ENCODE measurements around the gene BBS12.
A peak's percentile ranks its signal among the peaks of the same experiment; 100 is the strongest.

Gene BBS12

GRCh38 chr4:122705547-122706117 is 26.9 kb upstream of the BBS12 start:
- intact Hi-C loops (cut with micrococcal nuclease) = no loop called here
- Mint-ChIP-seq H3K27me3 (peaks cover 6% of the 10 kb centered on the region), H3K36me3 (ENCODE audit: low read depth) (no peaks in the 10 kb centered on the region), H3K4me3 (no peak overlapping the region), H3K27ac (no peak overlapping the region), H3K9me3 (no peaks in the 10 kb centered on the region), H3K4me1 (ENCODE audit: low read depth) (peaks cover 7% of the 10 kb centered on the region)

DNA sequence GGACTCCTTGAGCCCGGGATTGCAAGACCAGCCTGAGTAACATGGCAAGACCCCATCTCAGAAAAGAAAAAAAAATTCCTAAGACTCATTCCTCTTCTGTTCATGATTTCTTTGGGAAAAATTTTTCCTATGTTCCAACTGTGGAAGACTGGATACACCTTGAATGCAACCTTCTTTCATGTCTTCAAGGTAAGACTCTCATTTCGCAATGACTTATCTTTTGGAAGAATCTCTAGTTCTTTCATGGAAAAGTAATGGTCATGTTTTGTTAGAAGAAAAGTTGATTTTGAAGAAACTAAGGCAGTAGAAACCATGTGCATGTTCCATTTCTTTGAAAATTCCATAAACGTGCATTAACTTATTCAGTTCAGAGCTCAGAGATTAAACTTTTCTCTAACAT is 26.0 kb upstream of the BBS12 start:
- H3K9me3 Mint-ChIP-seq = no peaks in the 10 kb centered on the region
- H3K4me3 Mint-ChIP-seq = no peak overlapping the region
- no peaks in the 10 kb centered on the region for H3K36me3 Mint-ChIP-seq (ENCODE audit: low read depth)
- intact Hi-C loops (cut with micrococcal nuclease) = no loop called here
- peaks cover 7% of the 10 kb centered on the region for H3K27me3 Mint-ChIP-seq
- no peak overlapping the region for H3K27ac Mint-ChIP-seq
- peaks cover 7% of the 10 kb centered on the region for H3K4me1 Mint-ChIP-seq (ENCODE audit: low read depth)

DNA sequence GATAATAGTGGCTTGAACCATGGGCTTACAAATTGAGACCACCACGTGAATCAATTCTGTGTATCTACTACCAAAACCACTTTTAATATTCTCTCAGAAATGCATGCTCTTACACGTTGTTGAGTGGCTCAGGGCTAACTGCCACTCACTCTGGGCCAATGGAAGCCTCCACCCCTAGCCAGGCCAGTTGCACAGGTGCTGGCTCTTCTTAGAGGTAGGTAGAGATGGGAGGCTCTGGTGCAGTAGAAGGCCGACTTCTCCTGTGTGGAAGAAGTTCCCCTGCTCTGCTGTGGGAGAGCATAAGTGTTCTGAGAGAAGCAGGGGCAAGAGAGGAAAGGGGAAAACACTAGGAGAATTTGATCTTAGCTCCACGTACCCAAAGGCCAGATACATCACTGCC is 25.0 kb upstream of the BBS12 start:
- Mint-ChIP-seq H3K9me3 (no peaks in the 10 kb centered on the region), H3K36me3 (ENCODE audit: low read depth) (no peaks in the 10 kb centered on the region), H3K27ac (no peak overlapping the region), H3K4me1 (ENCODE audit: low read depth) (peaks cover 7% of the 10 kb centered on the region), H3K4me3 (no peak overlapping the region), H3K27me3 (peaks cover 7% of the 10 kb centered on the region)
- intact Hi-C loops (cut with micrococcal nuclease) = no loop called here

- H3K27ac Mint-ChIP-seq = no peak overlapping the region
- H3K36me3 Mint-ChIP-seq (ENCODE audit: low read depth) = no peaks in the 10 kb centered on the region
- peaks cover 7% of the 10 kb centered on the region for H3K4me1 Mint-ChIP-seq (ENCODE audit: low read depth)
- intact Hi-C loops (cut with micrococcal nuclease) = no loop called here
- H3K27me3 Mint-ChIP-seq = peaks cover 7% of the 10 kb centered on the region
- H3K4me3 Mint-ChIP-seq = no peak overlapping the region
- H3K9me3 Mint-ChIP-seq = no peaks in the 10 kb centered on the region
Measured at GRCh38 chr4:122709236-122709635, 23.3 kb upstream of the BBS12 start.

- intact Hi-C loops (cut with micrococcal nuclease) = no loop called here
- Mint-ChIP-seq H3K4me3 (no peak overlapping the region), H3K27ac (no peak overlapping the region), H3K9me3 (no peaks in the 10 kb centered on the region), H3K36me3 (ENCODE audit: low read depth) (no peaks in the 10 kb centered on the region), H3K4me1 (ENCODE audit: low read depth) (peaks cover 6% of the 10 kb centered on the region), H3K27me3 (peaks cover 10% of the 10 kb centered on the region)
Measured at GRCh38 chr4:122710434-122711308, 21.8 kb upstream of the BBS12 start.

- Mint-ChIP-seq H3K9me3 (no peaks in the 10 kb centered on the region), H3K27ac (no peak overlapping the region), H3K36me3 (ENCODE audit: low read depth) (no peaks in the 10 kb centered on the region), H3K4me1 (ENCODE audit: low read depth) (no peaks in the 10 kb centered on the region), H3K4me3 (no peak overlapping the region), H3K27me3 (peaks cover 10% of the 10 kb centered on the region)
- intact Hi-C loops (cut with micrococcal nuclease) = no loop called here
Measured at GRCh38 chr4:122711919-122712318, 20.6 kb upstream of the BBS12 start.

DNA sequence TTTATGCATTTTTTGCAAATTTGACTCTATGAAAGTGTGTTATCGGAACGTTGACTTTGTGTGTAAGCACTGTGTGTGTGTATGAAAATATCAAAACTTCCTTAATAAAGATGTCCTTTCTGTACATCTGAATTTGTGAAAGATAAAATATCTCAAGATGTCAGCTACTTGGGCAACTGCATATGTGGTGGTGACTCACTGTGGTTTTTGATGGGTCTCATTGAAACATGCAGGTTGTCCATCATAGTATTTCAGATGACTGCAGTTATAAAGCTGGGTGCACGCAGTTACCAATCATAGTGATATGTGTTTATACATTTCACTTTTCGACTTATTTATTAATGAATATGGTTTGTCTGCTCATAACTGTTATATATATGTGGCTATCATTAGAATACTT is 19.7 kb upstream of the BBS12 start:
- Mint-ChIP-seq H3K36me3 (ENCODE audit: low read depth) (no peaks in the 10 kb centered on the region), H3K4me3 (no peak overlapping the region), H3K4me1 (ENCODE audit: low read depth) (no peaks in the 10 kb centered on the region), H3K27ac (no peak overlapping the region), H3K27me3 (peaks cover 13% of the 10 kb centered on the region), H3K9me3 (no peaks in the 10 kb centered on the region)
- intact Hi-C loops (cut with micrococcal nuclease) = no loop called here

DNA sequence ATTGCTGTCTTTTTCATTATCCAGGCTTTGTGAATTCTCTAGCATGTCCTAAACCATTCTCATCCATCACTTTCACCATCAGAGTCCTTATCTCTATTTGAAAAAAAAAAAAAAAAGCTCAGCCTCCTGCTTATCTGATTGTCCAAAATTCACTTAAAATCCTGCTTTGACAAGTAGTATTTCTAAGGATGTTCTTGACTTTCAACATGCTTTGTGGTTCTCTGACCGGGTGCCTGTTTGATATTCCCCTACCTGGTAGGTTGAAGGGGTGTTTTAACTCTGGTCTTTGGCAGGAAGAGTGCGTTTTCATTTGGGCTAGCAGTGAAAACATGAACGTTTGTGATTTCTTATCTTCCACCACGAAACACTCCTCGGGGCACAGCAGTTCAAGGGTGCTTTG is 17.3 kb upstream of the BBS12 start:
- intact Hi-C loops (cut with micrococcal nuclease) = no loop called here
- Mint-ChIP-seq H3K4me3 (no peak overlapping the region), H3K9me3 (no peaks in the 10 kb centered on the region), H3K36me3 (ENCODE audit: low read depth) (no peaks in the 10 kb centered on the region), H3K4me1 (ENCODE audit: low read depth) (no peaks in the 10 kb centered on the region), H3K27me3 (peaks cover 12% of the 10 kb centered on the region), H3K27ac (no peak overlapping the region)

DNA sequence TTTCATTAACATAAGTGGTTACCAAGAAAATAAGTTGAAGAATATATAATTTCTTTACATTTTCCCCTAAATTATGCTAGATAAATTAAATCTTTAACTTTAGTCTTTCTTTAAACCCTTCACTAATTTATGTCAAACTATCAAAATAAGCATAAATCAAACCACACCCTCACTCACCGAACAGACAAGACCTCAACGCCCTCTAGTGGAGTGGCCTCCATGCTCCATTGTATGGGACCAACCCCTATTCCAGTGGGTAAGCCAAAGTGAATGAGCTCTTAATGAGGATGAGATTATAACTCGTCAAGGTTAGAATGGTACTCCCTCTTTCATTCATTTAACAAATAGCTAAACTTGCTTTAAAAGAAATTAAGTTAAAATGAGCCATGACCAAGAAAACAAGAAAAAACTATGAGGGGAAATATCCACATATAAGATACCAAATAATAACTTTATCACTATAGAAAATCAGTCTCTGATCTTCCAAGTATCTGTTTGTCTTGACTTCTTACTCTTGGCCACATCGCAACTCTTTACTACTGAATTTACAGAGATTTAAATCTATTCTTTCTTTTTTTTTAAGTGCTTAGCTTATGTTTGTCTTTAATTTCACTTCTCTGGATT is 15.6 kb upstream of the BBS12 start:
- Mint-ChIP-seq H3K27me3 (peaks cover 10% of the 10 kb centered on the region), H3K27ac (no peak overlapping the region), H3K9me3 (no peaks in the 10 kb centered on the region), H3K4me3 (no peak overlapping the region), H3K4me1 (ENCODE audit: low read depth) (no peaks in the 10 kb centered on the region), H3K36me3 (ENCODE audit: low read depth) (no peaks in the 10 kb centered on the region)
- intact Hi-C loops (cut with micrococcal nuclease) = no loop called here

DNA sequence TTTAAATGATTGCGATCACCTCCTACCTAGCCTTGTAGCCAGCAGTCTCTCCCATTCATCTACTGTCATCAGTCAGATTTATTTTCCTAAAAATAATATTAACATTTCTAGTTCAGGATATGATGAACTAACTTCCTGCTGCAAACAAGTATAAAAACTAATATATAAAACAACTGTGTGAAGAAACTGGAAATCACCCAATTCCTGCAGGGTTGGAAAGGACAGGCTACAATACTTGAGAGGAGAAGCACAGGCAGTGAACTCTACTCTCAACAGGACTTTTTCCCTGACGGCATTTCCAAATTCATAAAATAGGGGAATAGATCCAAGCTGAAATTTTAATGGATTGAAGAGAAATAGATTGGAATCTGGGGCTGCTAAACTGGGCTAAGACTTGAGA is 14.2 kb upstream of the BBS12 start:
- H3K36me3 Mint-ChIP-seq (ENCODE audit: low read depth) = no peaks in the 10 kb centered on the region
- H3K4me1 Mint-ChIP-seq (ENCODE audit: low read depth) = no peaks in the 10 kb centered on the region
- no peak overlapping the region for H3K27ac Mint-ChIP-seq
- no peaks in the 10 kb centered on the region for H3K9me3 Mint-ChIP-seq
- intact Hi-C loops (cut with micrococcal nuclease) = no loop called here
- H3K4me3 Mint-ChIP-seq = no peak overlapping the region
- peaks cover 10% of the 10 kb centered on the region for H3K27me3 Mint-ChIP-seq

- Mint-ChIP-seq H3K27ac (no peak overlapping the region), H3K4me3 (no peak overlapping the region), H3K4me1 (ENCODE audit: low read depth) (no peaks in the 10 kb centered on the region), H3K9me3 (no peaks in the 10 kb centered on the region), H3K27me3 (peaks cover 14% of the 10 kb centered on the region), H3K36me3 (ENCODE audit: low read depth) (no peaks in the 10 kb centered on the region)
- intact Hi-C loops (cut with micrococcal nuclease) = no loop called here
Measured at GRCh38 chr4:122722256-122722655, 10.2 kb upstream of the BBS12 start.

DNA sequence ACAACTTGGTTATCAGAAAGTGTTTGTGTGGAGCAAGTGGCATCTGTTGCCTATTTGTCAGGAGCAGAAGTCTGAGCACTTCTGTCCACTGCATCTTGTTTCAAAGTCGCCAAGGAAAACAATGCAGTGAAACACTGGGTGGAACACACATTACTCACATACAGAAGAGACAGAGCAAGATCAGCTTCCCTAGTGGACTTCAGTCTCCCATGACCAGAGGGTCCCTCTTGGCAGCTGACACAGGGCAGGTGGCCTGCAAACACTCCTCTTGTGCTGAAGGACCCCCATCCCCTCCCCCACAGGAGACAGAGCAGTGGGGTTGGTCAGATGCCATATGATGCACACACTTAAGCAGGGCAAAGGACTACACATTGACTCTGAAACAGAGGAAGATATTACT is 3.6 kb upstream of the BBS12 start:
- Mint-ChIP-seq H3K36me3 (ENCODE audit: low read depth) (peaks cover 10% of the 10 kb centered on the region), H3K9me3 (no peaks in the 10 kb centered on the region), H3K4me1 (ENCODE audit: low read depth) (peaks cover 10% of the 10 kb centered on the region), H3K27me3 (peaks cover 7% of the 10 kb centered on the region), H3K4me3 (no peak overlapping the region), H3K27ac (no peak overlapping the region)
- intact Hi-C loops (cut with micrococcal nuclease) = no loop called here

DNA sequence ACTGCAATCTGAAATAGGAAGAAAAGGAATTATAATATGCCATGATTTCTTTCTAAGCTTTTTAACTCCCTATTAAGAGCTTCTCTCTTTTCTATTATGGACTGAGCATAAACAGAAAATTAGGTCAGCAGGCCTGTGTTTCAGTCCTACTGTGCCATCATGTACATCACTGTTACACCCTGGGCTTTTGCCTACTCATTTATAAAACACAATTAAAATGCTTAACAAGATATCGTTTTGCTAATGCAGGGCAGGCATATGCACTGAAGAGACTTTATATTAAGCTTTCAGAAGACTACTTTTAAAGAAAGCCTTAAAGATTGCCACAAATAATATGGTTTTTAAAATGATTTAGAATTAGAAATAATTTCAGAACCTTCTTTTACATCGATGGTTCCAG is 828 bp upstream of the BBS12 start:
- intact Hi-C loops (cut with micrococcal nuclease) = loop anchor here (1.0 kb wide), 1 partner anchor 192 kb away; a partner anchor contains a TSS
- no peaks in the 10 kb centered on the region for H3K9me3 Mint-ChIP-seq
- no peaks in the 10 kb centered on the region for H3K27me3 Mint-ChIP-seq
- H3K4me3 Mint-ChIP-seq = no peak overlapping the region
- H3K36me3 Mint-ChIP-seq (ENCODE audit: low read depth) = peaks cover 10% of the 10 kb centered on the region
- H3K27ac Mint-ChIP-seq = no peak overlapping the region
- H3K4me1 Mint-ChIP-seq (ENCODE audit: low read depth) = peaks cover 15% of the 10 kb centered on the region

- Mint-ChIP-seq H3K27ac (peak overlapping the region; percentile 96), H3K27me3 (no peaks in the 10 kb centered on the region), H3K36me3 (ENCODE audit: low read depth) (peaks cover 10% of the 10 kb centered on the region), H3K4me3 (no peak overlapping the region), H3K4me1 (ENCODE audit: low read depth) (peaks cover 27% of the 10 kb centered on the region), H3K9me3 (no peaks in the 10 kb centered on the region)
- intact Hi-C loops (cut with micrococcal nuclease) = no loop called here
Measured at GRCh38 chr4:122733787-122734120, 1.2 kb downstream of the BBS12 start.
